HG02973 (cell line): ENCODE data around the gene TGM1.

ENCODE experiments used
- ATAC-seq: cut with Tn5 transposase; IDR thresholded peaks from one replicate; pipeline ENCODE4 v1.9.1; 2021; ENCODE audit warnings: moderate library complexity; ENCODE audit not compliant: unreplicated experiment

Gene TGM1

DNA sequence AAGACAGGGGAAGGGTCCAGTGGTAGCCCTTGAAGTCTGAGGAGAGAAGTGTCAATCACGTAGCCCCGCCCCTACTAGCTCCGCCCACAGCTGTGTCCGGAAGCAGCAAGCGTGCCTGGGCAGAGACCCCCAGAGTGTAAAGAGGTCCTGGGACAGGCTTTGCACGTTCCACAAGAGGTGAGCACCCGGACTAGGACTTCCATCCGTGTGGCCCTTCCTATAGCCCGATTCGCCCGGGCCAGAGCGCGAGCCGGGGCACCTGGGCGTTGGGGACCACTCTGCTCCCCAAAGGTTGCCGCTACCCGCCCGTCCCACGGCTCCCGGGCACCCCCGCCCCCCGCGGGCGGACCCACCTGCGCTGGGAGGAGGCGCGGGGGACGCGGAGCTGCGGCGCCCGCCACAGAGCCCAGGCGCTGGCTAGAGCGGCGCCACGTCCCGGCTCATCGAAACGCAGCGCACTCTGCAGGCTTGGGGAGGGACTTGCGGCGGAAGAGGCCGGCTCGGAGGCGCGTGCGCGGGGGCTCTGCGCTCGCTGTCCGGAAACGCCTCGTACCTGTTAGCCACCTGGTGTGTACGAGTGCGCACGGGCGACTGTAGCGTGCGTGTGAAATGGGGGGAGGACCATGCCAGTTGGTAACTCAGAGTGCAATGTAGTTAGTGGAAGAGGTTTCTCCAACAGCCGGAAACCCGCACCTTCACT, 8.3 kb upstream of the TGM1 start, which contains the start of gene RABGGTA:
Gene RABGGTA, minus strand, starts transcription at position 464 of the 700 bp plus-strand sequence. CDS start 482 bp downstream, outside the sequence.
- peak; percentile 81 for ATAC-seq

DNA sequence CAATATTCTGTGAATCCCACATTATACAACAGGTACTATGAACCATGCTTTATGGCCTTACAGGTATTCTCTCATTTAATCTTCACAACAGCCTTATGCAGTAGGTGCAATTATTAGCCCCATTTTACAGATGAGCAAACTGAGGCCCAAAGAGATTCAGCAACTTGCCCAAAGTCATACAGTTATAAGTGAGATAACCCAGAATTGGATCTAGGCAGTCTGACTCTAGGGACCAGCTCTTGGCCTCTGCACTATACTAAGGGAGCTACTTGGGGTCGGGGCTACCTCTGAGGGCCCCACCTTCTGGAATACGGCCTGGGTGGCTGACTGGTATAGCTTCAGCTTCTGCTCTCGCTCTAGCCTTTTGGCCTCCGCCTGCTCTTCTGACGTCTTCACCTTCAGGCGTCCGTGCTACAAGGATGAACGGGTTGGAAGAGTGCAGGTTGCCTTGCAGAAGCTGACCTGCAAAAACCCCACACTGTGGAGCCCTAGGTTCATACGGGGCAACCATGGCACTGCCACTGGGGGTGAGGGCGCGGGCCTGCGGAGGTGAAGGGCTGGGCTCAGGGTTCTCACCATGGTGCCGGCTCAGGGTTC, 7.7 kb upstream of the TGM1 start:
- no peak for ATAC-seq

DNA sequence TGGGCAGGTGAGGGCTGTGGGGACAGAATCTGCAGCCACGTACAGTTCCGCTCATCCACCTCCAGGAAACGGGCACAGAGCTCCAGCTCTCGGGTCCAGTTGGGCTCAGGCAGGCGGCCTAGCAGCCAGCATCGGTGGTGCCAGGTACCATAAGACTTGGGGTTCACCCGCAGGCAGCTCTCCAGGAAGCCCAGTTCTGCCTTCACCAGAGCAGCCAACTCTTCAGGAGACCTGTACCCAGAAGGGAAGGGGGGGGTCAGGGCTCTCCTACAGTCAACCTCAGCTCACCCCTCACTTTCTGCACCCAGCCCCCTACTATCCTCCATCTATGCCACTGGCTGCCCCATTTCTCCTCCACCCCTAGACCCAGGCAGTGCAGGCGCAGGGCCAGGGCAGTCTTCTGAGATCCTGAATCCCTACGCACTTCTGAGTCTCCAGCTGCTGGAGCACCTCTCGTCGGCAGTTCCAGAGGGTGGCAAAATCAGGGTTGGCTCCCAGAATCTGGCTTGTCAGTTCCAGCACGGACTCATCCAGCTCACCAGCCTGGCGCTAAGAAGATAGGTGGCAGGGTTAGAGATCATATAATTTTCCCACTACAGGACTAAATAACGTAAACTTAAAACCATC, 7.0 kb upstream of the TGM1 start:
- ATAC-seq, result no peak

DNA sequence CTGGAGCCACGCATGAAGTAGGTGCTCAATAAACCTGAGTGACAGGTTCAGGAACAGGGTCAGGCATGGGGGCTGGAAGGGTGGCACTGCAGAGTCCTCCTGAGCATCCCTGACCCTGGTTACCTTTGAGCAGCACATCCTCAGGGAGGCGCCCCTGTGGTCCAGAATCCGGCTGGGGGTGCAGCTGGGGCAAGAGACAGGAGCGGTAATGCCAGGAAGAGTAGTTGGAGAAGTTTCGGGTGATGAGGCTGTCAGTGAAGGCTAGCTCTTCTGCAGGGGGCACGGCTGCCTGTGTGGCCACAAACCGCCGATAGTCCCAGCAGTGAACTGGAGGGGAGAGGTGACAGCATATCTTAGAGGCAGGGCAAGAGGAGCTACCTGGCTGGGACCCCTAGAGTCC, 6.4 kb upstream of the TGM1 start:
- ATAC-seq, result no peak

DNA sequence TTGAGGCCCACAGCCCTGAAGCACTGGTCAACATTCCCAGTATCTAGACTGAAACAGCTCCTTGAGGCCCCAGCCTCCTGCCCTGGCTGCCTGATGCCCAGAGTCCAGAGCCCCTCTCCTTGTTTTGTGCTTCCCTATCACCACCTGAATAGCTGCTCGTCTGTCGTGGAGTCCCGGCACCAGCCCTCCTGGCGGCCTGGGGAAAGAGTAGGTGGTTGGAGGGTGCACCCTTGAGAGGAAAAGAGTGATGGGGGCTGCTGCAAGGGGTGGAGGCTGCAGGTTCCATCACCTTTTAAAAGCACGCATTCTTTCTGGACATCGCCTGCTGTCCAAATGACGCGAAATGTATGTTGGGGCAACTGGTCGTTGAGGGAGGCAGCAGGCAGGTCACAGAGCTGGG, 5.2 kb upstream of the TGM1 start:
- ATAC-seq, result no peak

DNA sequence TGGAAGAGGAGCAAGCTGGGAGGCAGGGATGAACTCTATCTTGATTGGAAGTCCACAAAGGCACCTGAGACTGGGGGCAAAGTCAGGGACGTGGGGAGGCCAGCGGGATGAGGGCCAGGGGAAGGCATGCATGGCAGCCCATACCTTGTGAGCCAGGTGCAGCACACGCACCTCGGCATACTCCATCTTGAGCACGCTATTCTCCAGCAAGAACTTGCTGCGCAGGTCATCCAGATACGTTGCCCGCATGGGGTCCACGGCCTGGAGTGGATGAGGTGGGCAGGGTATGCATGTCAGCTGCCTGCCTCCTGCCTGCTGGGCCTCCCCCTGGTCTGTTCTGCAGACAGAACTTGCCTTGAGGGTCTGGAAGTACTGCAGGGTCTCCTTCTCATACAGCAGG, 4.5 kb upstream of the TGM1 start:
- ATAC-seq, result no peak

DNA sequence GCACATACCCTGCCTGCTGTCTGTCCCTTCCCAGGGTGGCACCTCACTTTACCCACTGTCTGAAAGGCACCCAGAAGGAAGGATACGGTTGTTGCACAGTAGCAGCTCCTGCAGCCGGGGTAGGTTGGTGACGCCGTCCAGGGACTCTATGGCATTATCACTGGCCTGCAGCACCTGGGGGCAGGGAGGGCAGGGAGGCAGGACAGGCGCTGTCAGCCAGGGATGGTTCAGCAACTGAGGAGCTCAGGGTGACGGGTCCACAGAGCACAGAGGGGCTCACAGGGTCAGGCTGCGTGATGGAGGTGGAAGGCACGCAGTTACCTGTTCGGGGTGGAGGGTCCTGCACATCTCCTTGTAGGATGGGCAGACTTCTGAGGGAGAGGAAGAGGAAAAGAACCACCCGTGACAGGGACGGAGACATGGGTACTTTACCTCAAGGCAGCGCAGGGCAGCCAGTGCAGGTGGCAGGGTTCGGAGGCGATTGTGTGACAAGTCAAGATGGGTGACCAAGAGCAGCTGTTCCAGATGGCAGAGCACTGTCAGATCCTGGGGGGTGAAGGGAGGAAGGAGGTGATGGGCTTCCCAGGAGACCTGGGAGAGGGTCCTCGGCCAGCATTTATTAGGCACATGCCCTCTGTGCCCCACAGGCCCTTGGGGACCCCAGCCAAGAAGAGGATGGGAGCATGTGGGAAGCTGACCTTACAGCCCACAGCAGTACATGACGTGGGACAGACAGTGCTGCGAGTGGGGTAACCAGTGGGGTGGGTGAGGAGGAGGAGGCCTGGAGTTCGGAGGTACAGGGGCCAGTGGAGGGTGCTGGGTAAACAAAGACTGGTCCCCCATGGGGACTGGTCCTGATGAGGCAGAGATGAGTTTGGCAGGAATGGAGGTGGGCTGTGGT, 3.6 kb upstream of the TGM1 start:
- ATAC-seq, result no peak

DNA sequence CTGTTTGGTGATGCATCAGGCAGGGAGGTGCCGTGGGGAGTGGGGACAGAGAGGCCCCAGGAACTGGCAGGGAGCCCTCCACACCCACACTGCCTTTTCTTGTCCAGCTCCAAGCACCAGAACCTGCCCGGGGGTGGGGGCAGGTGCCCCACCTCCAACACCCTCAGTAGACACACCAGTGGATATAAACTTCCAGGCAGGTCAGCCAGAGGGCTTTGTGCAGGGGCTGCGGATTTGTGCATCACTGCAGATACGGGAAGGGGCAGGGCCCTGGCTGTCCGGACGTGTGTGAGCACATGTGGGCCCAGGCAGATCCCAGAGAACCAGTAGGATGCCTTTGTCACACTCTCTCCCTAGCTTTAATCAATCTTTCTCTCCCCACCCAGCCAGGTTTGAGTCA, 1.3 kb upstream of the TGM1 start:
- no peak for ATAC-seq

DNA sequence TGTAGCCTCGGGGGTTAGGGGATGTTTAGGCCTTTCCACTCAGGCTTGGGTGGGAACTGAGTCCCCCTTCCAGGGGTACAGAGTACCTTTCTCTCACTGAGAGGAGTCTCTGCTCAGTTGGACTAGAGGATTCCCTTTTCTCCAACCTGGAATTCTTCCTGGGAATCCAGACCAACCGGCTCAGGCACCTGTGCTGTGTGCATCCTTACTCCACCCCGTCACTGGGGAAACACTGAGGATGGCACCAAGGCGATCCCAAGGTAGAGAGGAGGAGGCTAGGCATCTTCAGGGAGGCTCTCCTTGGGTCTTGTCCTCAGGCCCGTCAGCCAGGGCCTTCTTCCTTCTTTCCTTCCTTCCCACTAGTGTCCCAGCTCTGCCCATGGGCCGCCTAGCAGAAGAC, 871 bp upstream of the TGM1 start:
- no peak for ATAC-seq

DNA sequence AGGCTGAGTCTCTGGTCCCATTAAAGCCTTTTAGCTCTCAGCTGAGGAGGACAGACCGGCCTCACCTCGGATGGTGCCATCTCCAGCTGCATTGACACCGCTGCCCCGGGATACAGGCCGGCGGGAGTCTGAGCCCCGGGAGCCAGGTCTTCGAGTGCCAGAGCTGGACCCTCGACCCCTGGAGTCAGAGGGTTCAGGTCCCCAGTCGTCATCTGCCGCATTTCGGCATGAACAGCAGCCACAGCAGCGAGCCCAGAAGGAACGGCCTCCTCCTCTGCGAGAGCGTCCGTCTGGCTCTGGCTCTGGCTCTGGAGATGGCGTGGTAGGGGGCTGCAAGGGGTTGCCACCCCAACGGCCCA, 1.0 kb downstream of the TGM1 start:
- ATAC-seq, result no peak

DNA sequence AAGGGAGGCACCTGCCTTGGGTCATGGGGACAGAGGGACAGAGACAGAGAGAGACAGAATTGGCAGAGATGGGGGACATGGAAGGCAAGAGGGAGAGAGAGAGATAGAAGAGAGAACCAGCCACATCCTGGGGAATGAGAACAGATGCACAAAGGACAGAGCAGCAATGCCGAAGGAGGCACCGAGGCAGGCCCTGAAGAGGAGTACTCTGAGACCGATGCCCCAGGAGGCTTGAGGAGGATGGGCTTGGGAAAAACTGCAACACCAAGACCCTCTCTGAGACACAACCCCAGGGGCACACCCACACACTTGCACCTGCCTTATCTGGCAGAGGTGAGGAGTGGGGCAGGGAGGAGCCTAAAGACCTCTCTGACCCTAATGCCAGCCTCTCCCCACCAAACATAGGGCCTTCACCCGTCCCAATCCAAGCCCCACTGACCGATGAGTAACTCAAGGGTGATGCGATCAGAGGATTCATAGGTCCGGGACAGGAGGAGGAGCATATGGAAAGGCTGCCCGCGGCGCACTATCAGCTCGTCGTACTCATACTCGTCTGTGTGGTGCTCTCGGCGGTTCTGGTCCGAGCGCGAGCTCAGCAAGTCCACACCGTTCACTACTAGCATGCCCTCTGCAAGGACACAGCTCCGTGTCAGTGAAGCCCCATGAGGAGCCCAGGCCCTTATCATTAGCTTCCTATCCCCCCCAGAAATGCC, 1.6 kb downstream of the TGM1 start:
- no peak for ATAC-seq

DNA sequence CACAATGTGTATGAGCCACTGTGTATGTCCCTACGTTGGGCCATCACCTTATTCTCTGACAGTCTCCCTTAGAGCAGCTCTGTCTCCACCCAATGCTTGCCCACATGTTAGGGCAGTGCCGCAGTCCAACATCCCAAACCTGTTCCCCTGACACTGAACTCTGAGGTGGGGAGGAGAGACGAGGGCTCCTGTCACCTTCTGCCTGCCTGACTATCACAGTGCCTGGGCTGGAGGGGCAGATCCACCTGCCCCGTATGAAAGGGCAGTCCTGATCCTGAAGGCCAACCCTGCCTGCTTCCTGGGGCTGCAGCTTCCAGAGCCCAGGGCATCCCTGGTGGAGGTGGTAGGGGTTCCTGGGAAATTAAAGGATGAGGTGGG, 2.2 kb downstream of the TGM1 start:
- ATAC-seq, result no peak

DNA sequence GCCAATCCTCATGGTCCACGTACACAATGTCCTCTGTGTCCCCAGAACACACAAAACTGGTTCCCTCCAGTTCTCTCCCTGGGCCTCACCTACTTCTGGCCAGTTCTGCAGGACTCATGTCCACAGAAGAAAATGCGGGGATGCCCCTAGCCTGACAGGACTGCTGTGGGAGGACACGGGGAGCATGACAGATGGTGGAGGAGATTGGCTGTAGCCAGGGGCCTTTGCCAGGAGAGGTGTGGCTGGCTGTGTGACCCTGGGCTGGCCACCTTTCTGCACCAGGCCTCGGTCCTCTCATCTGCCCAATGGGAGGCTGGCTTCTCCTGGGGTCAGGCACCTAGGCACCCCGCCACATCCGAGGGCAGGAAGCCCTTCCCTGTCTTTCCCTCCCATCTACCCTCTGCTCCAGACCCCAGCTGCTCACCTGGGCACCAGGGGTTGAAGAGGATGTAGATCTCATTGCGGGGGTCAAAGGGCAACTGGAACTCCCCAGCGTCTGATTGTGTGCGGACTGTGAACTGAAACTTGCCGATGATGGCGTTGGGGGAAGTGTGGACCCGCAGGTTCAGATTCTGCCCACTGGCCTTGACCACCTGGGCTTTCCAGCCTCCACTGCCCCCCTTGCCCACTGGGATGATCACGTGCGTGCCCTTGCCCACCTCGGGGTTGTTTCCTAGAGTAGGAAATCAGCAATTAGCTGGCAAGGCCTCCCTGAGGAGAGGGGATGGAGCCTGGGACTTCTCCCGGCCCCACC, 2.8 kb downstream of the TGM1 start:
- no peak for ATAC-seq

DNA sequence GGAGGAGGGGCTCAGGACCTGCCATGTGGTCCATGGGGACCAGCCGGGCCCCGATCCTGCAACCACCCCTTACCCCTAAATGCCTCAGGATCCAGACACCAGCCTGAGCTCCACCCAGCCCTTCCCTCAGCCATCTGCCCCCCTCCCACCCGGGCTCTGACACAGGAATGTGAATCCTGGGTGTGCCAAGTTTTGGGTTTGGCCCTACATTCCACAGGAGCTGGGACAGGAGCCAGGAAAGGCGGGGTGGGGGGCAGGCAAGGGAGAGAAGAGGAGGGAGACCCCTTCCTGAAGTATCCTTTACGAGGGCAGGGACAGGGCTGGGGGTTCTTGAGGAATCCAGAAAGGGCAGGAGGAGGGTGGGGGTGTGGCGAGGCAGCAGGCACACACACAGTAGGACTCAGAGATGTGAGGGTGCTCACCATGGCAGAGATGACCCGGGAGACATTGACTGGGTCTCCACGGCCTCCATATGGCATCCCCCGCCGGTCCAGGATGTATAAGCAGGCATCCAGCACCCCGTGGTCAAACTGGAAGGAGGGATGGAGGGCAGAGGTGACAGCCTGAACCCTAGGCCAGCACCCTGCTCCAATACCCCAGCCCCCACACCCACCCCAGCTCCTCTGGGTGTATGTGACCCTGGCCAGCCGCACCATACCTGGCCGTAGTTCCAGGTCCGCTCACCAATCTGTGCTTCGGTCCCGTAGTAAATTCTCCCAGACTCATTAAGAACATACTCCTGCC, 3.5 kb downstream of the TGM1 start:
- ATAC-seq, result no peak

DNA sequence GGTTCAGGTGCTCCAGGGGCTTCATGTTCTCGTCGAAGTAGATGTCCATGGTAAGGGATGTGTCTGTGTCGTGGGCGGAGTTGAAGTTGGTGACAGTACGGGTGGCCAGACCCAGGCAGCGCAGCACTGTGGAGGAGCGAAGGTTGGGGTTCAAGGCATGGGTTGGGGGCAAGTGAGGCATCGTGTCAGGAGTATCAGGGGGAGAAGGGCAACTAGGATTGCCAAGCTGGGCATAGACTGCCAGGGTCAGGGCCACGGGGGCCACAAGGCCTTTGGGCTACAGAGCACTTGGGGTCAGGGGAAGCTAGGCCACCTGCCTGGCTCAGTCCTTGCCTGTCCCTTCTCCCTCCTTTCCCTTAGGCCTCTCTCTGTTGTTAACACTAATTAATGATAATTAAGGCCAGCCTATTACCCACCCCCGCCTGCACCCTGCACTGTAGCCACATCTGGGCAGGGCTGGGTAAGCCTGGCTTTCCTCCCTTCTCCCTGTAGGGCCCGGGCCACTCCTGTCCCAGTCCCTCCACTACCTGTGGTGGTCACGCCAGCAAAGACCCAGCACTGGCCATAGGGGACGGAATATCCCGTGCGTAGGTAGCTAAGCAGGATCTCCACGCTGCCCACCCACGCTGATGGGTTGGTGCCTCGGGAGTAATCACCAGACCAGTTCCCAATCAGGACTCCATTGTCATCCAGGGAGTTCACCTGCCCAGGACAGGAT, 4.3 kb downstream of the TGM1 start:
- ATAC-seq, result no peak

DNA sequence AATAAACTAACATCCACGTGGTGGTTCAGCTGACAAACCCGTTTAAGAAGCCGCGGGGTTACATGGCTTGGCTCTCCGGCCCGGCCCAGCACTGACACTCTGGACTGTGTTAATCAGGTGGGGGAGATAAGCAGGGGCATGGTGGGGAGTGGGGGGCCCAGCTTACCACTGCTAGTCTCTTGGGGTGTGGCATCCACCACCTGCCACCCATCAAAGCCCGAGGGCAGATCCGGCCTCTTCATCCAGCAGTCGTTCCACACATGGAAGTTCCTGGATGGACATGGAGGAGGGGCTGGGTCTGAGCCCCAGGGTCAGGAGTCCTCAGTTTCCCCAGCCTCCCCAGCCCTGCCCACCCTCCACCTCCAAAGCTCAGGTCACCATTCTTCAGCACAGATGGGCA, 4.9 kb downstream of the TGM1 start:
- ATAC-seq, result no peak

DNA sequence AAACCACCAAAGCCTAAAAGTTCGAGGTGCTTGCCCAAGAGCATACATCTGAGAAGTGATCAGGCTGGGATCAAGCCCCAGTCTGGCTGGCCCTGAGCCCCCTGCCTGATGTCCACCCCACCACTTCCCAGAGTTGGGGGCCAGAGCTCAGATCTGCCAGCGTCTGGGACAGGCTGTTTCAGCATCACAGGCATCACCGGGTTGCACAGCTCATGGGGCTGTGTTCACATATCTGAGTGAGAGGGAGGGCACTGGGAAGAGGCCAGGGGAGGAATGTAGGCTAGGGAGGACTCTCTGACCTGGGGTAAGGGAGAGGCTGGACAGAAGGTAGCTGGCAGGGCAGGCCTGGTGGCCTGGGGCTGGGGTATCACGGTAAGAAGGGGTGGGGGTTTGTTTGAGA, 6.0 kb downstream of the TGM1 start:
- no peak for ATAC-seq

DNA sequence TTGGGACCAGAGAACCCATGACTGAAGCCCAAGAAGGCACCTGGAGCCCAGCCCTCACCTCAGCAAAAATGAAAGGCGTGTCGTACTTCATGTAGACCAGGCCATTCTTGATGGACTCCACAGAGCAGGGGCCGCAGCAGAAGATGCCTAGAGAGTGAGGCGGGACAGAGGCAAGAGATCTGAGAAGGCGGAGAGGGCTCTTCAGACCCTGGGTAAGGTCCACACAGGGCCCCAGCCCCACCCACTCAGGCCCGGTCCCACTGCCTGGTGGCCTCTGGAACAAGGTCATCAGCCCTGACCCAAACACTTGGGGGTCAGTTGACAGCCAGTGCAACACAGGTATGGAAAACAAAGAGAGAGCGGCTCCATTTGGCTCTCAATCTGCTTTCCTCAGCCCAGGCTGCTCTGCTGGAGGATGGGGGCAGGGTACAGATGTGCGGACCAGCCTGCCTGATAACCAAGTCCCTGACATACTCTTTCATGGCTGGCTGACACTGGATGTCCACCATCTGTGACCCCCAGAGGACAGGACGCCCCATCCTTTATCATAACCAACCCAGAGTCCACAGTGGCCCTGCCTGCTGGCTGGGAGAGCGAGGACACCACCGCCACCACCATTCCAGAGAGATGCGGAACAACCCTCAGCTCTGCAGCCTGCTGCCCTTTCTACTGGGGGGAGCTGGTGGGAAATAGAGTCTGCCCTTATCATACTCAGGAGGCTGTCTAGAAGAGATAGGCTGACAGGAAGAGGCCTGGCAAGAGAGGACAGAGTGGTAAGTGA, 6.9 kb downstream of the TGM1 start:
- no peak for ATAC-seq
